Prostate gland (tissue), 2 donors: ENCODE results near the gene TLR10.

ENCODE experiments used
- POLR2A ChIP-seq: fragments of 450-650 bp; IDR thresholded peaks from one replicate; pipeline ENCODE4 v1.6.1; 2016; ENCODE audit warnings: antibody characterized with exemption, mild to moderate bottlenecking
- POLR2AphosphoS5 ChIP-seq: sonication (generic); formaldehyde crosslinking; IDR thresholded peaks from one replicate; pipeline ENCODE4 v1.6.1; 2017; ENCODE audit warnings: antibody characterized with exemption
- TF ChIP-seq, protein P1 (sequence below), 4 experiments: fragments of 200-600 bp in 2 of 4; fragments of 450-650 bp in 2 of 4; sonication (generic) in 2 of 4; IDR thresholded peaks; 1 replicate in 3 of 4; 2 replicates in 1 of 4; pipeline ENCODE4 v1.5.1; 2016 to 2019; ENCODE audit warnings: antibody characterized with exemption in 4 of 4, mild to moderate bottlenecking in 2 of 4, moderate library complexity in 2 of 4

DNA sequence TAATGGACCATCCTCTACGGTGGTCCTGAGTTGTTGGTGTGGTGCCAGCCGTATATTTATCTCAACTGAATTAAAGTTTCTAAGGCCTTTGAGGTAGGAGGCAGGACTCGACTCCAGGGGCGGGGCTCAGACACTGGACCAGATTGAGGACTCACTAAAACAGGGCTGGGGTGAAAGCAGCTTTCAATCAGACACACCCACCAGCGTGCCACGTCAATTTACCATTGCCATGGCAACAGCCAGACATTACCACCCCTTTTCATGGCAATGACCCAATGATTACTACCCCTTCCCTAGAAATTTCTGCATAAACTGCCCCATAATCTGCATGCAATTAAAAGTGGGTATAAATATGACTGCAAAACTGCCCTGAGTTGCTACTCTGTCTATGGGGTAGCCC is 28.5 kb upstream of the TLR10 start:
- TF ChIP-seq, protein P1, sequence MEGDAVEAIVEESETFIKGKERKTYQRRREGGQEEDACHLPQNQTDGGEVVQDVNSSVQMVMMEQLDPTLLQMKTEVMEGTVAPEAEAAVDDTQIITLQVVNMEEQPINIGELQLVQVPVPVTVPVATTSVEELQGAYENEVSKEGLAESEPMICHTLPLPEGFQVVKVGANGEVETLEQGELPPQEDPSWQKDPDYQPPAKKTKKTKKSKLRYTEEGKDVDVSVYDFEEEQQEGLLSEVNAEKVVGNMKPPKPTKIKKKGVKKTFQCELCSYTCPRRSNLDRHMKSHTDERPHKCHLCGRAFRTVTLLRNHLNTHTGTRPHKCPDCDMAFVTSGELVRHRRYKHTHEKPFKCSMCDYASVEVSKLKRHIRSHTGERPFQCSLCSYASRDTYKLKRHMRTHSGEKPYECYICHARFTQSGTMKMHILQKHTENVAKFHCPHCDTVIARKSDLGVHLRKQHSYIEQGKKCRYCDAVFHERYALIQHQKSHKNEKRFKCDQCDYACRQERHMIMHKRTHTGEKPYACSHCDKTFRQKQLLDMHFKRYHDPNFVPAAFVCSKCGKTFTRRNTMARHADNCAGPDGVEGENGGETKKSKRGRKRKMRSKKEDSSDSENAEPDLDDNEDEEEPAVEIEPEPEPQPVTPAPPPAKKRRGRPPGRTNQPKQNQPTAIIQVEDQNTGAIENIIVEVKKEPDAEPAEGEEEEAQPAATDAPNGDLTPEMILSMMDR (IDR thresholded peaks at IDR 0.05) = no peak
- TF ChIP-seq POLR2A = no peak
- TF ChIP-seq POLR2AphosphoS5 = no peak
